GM12878 (cell line): Measurements from ENCODE around the gene MIEF1. TPM values are rescaled to one million over a fixed set of nuclear protein-coding genes. Genes with fewer than 3 reads are reported as not detected.

Experiments
- ATAC-seq: fragments of 200-7000 bp; cut with Tn5 transposase; 3 replicates; pipeline ENCODE4 v1.9.1; 2020; ENCODE audit warnings: mild to moderate bottlenecking, moderate library complexity
- BruUV-seq: library from RNA; stranded (reverse); fragments of 400-500 nt; replicated peaks from 2 replicates; lab custom pipeline; 2021; lab: Mats Ljungman, UMichigan
- CTCF ChIA-PET: fragments of 300-600 bp; sonication (Branson Sonifier 250); formaldehyde crosslinking; extraction: SDS; loops from one replicate; lab custom pipeline; 2021; ENCODE audit warnings: inconsistent platforms; lab: Yijun Ruan, JAX
- POLR2A ChIA-PET: fragments of 350-600 bp; formaldehyde crosslinking; extraction: SDS; loops from one replicate; lab custom pipeline; 2021; ENCODE audit warnings: inconsistent platforms; lab: Charles Lee
- RAD21 ChIA-PET: fragments of 300-600 bp; sonication (Branson Sonifier 250); formaldehyde crosslinking; loops from one replicate; lab custom pipeline; 2023; ENCODE audit warnings: antibody characterized with exemption; ENCODE audit not compliant: unreplicated experiment; lab: Charles Lee
- SMC1A ChIA-PET: fragments of 300-600 bp; sonication (Branson Sonifier 250); formaldehyde crosslinking; loops from one replicate; lab custom pipeline; 2023; ENCODE audit not compliant: unreplicated experiment, uncharacterized antibody; lab: Charles Lee
- DNase-seq: peaks from one replicate; pipeline ENCODE4 v3.0.0-alpha.2; 2011; ENCODE audit warnings: low read depth, low spot score
- FAIRE-seq: peaks from 3 replicates; lab custom pipeline; 2011; peaks lifted over from hg19 to GRCh38; lab: Jason Lieb, UNC
- H2AFZ ChIP-seq: 2 replicates; pipeline ENCODE4 v1.6.0; 2011; ENCODE audit warnings: low read depth, low read length, control low read depth; ENCODE audit not compliant: control insufficient read depth
- H3K27ac ChIP-seq: 2 replicates; pipeline ENCODE4 v1.5.1; 2011; ENCODE audit warnings: control low read depth; ENCODE audit not compliant: control insufficient read depth, insufficient read depth
- H3K27me3 ChIP-seq, 2 experiments: replicated peaks in 1 of 2; 2 replicates each; pipeline versions ENCODE4 v1.6.0 to v1.6.1; 2011; ENCODE audit warnings: low read length in 1 of 2; ENCODE audit not compliant: control insufficient read depth in 2 of 2, insufficient read depth in 2 of 2
- H3K36me3 ChIP-seq, 2 experiments: 2 replicates each; pipeline ENCODE4 v1.5.1; 2011; ENCODE audit warnings: low read length in 1 of 2; ENCODE audit not compliant: control insufficient read depth in 2 of 2, insufficient read depth in 2 of 2
- H3K4me1 ChIP-seq: 2 replicates; pipeline ENCODE4 v1.6.1; 2011; ENCODE audit warnings: mild to moderate bottlenecking, low read length, moderate library complexity, mixed read lengths; ENCODE audit not compliant: control insufficient read depth, insufficient read depth
- H3K4me2 ChIP-seq: 2 replicates; pipeline ENCODE4 v1.6.0; 2011; ENCODE audit warnings: control low read depth; ENCODE audit not compliant: control insufficient read depth, insufficient read depth
- H3K4me3 ChIP-seq: fragments of 200-600 bp; sonication (generic); 2 replicates; pipeline ENCODE4 v1.5.1; 2016
- H3K79me2 ChIP-seq: 2 replicates; pipeline ENCODE4 v1.6.0; 2011; ENCODE audit warnings: low read length; ENCODE audit not compliant: control insufficient read depth, insufficient read depth
- H3K9ac ChIP-seq: 2 replicates; pipeline ENCODE4 v1.8.0; 2011; ENCODE audit warnings: low read length, control low read depth, mixed read lengths; ENCODE audit not compliant: control insufficient read depth, insufficient read depth
- H3K9me3 ChIP-seq: replicated peaks from 3 replicates; pipeline ENCODE4 v1.5.1; 2011; ENCODE audit warnings: mild to moderate bottlenecking, low read length; ENCODE audit not compliant: control insufficient read depth, insufficient read depth
- H4K20me1 ChIP-seq: 2 replicates; pipeline ENCODE4 v1.6.0; 2011; ENCODE audit not compliant: control insufficient read depth, insufficient read depth
- CHD1 ChIP-seq: IDR thresholded peaks from 2 replicates; pipeline ENCODE4 v1.6.1; 2012; ENCODE audit warnings: low read depth, low read length, improper control_type of control experiment
- EZH2 ChIP-seq: IDR thresholded peaks from 2 replicates; pipeline ENCODE4 v1.6.1; 2012; ENCODE audit warnings: low read depth, mild to moderate bottlenecking, control low read depth, inconsistent platforms, low read length, borderline replicate concordance; ENCODE audit not compliant: control insufficient read depth
- HCFC1 ChIP-seq: fragments of 150-350 bp; IDR thresholded peaks from 2 replicates; pipeline ENCODE4 v1.6.1; 2014; ENCODE audit warnings: low read length
- MEF2A ChIP-seq: IDR thresholded peaks from 2 replicates; pipeline ENCODE4 v1.6.1; 2011; ENCODE audit warnings: low read depth, mild to moderate bottlenecking, low read length, moderate library complexity; ENCODE audit not compliant: insufficient read depth
- MTA2 ChIP-seq: fragments of 450-650 bp; IDR thresholded peaks from 2 replicates; pipeline ENCODE4 v1.6.1; 2016; ENCODE audit warnings: low read depth, mild to moderate bottlenecking, moderate library complexity
- NBN ChIP-seq: fragments of 450-650 bp; IDR thresholded peaks from 2 replicates; pipeline ENCODE4 v1.6.1; 2016
- POLR2A ChIP-seq: IDR thresholded peaks from 2 replicates; pipeline ENCODE4 v1.6.1; 2011; ENCODE audit warnings: low read depth, mild to moderate bottlenecking, low read length
- RELA ChIP-seq: fragments of 450-650 bp; IDR thresholded peaks from 2 replicates; pipeline ENCODE4 v1.8.0; 2014; ENCODE audit warnings: borderline replicate concordance; ENCODE audit not compliant: partially characterized antibody
- WGBS: methylation state at CpG from one replicate; pipeline ENCODE4 v1.1.6; 2016; ENCODE audit warnings: low lambda C conversion rate; ENCODE audit not compliant: insufficient replicate concordance, insufficient coverage; ENCODE audit errors: missing lambda C conversion rate; 5-methylcytosine and 5-hydroxymethylcytosine counted together
- in situ Hi-C: fragments of 300-500 bp; cut with MboI; formaldehyde crosslinking; loops from 9 replicates; pipeline ENCODE4 v1.14.3; 2018; ENCODE audit warnings: mixed read lengths
- intact Hi-C: fragments of 100-400 bp; cut with micrococcal nuclease; formaldehyde crosslinking; loops from one replicate; pipeline ENCODE4 v1.14.2; 2022; ENCODE audit not compliant: unreplicated experiment
- polyA plus RNA-seq, 11 experiments: library from polyadenylated mRNA; depleted of rRNA in 4 of 11; unstranded in 6 of 11; stranded (reverse) in 5 of 11; fragments of >200 nt; fragmentation: Nextera tagmentation in 4 of 11; fragmentation: Illumina TruSeq in 1 of 11; extraction: Ambion mirVana in 4 of 11; extraction: Trizol in 1 of 11; gene quantifications; 1 replicate in 1 of 11; 2 replicates in 10 of 11; pipeline versions ENCODE4 v1.2.1 to v1.2.3, GENCODE V29; 2011 to 2016; ENCODE audit warnings: inconsistent platforms in 2 of 11, missing spikeins in 2 of 11, low read depth in 1 of 11
- total RNA-seq, 4 experiments: library from RNA; depleted of rRNA in 3 of 4; stranded (reverse); fragments of >200 nt in 3 of 4; fragmentation: Illumina TruSeq in 1 of 4; extraction: Trizol in 1 of 4; gene quantifications; 2 replicates each; pipeline versions ENCODE4 v1.2.1 to v1.2.3, GENCODE V29; 2013 to 2021
- TF ChIP-seq, protein P1 (sequence below), 3 experiments: IDR thresholded peaks in 2 of 3; conservative IDR thresholded peaks in 1 of 3; 2 replicates each; pipeline ENCODE4 v1.5.1; 2011; ENCODE audit warnings: low read depth in 3 of 3, low read length in 3 of 3, mild to moderate bottlenecking in 3 of 3, control low read depth in 2 of 3, moderate library complexity in 2 of 3, inconsistent platforms in 1 of 3, mixed read lengths in 1 of 3; ENCODE audit not compliant: control insufficient read depth in 2 of 3, insufficient read depth in 1 of 3; ENCODE audit errors: extremely low read depth in 1 of 3
- TF ChIP-seq, protein P2 (sequence below): fragments of 450-650 bp; formaldehyde crosslinking; IDR thresholded peaks from 2 replicates; pipeline ENCODE4 v1.4.0; 2020; ENCODE audit warnings: mild to moderate bottlenecking, moderate library complexity
- TF ChIP-seq, protein P3 (sequence below): IDR thresholded peaks from 2 replicates; pipeline ENCODE4 v1.6.1; 2012; ENCODE audit warnings: low read depth, low read length, improper control_type of control experiment
- TF ChIP-seq, protein P4 (sequence below): fragments of 450-650 bp; IDR thresholded peaks from 2 replicates; pipeline ENCODE4 v1.6.1; 2017; ENCODE audit warnings: antibody characterized with exemption, mild to moderate bottlenecking, moderate library complexity

MIEF1 gene
- total and polyA plus RNA-seq, 10 of the 15 experiments (the other 5 are each of a cell fraction or from before 2014, with no cell fraction given) = 12.4 to 52.3 (median 29.3) TPM

GRCh38 chr22:39511226-39511625 lies 9.1 kb downstream of the MIEF1 start:
- H2AFZ ChIP-seq = no peak overlapping the region
- TF ChIP-seq, protein P1, sequence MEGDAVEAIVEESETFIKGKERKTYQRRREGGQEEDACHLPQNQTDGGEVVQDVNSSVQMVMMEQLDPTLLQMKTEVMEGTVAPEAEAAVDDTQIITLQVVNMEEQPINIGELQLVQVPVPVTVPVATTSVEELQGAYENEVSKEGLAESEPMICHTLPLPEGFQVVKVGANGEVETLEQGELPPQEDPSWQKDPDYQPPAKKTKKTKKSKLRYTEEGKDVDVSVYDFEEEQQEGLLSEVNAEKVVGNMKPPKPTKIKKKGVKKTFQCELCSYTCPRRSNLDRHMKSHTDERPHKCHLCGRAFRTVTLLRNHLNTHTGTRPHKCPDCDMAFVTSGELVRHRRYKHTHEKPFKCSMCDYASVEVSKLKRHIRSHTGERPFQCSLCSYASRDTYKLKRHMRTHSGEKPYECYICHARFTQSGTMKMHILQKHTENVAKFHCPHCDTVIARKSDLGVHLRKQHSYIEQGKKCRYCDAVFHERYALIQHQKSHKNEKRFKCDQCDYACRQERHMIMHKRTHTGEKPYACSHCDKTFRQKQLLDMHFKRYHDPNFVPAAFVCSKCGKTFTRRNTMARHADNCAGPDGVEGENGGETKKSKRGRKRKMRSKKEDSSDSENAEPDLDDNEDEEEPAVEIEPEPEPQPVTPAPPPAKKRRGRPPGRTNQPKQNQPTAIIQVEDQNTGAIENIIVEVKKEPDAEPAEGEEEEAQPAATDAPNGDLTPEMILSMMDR (IDR thresholded peaks at IDR 0.05 in 2 of 3, conservative IDR thresholded peaks at IDR 0.05 in 1 of 3; ENCODE audit: control insufficient read depth in 2 of 3, extremely low read depth in 1 of 3, insufficient read depth in 1 of 3, low read depth in 3 of 3, low read length in 3 of 3) = no peak
- TF ChIP-seq NBN (no peak), MTA2 (no peak), CHD1 (no peak), POLR2A (no peak), MEF2A (no peak), HCFC1 (no peak), RELA (no peak), EZH2 (no peak)
- TF ChIP-seq, protein P2, sequence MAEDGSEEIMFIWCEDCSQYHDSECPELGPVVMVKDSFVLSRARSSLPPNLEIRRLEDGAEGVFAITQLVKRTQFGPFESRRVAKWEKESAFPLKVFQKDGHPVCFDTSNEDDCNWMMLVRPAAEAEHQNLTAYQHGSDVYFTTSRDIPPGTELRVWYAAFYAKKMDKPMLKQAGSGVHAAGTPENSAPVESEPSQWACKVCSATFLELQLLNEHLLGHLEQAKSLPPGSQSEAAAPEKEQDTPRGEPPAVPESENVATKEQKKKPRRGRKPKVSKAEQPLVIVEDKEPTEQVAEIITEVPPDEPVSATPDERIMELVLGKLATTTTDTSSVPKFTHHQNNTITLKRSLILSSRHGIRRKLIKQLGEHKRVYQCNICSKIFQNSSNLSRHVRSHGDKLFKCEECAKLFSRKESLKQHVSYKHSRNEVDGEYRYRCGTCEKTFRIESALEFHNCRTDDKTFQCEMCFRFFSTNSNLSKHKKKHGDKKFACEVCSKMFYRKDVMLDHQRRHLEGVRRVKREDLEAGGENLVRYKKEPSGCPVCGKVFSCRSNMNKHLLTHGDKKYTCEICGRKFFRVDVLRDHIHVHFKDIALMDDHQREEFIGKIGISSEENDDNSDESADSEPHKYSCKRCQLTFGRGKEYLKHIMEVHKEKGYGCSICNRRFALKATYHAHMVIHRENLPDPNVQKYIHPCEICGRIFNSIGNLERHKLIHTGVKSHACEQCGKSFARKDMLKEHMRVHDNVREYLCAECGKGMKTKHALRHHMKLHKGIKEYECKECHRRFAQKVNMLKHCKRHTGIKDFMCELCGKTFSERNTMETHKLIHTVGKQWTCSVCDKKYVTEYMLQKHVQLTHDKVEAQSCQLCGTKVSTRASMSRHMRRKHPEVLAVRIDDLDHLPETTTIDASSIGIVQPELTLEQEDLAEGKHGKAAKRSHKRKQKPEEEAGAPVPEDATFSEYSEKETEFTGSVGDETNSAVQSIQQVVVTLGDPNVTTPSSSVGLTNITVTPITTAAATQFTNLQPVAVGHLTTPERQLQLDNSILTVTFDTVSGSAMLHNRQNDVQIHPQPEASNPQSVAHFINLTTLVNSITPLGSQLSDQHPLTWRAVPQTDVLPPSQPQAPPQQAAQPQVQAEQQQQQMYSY (CRISPR knock-in tag) = no peak
- TF ChIP-seq, protein P3, sequence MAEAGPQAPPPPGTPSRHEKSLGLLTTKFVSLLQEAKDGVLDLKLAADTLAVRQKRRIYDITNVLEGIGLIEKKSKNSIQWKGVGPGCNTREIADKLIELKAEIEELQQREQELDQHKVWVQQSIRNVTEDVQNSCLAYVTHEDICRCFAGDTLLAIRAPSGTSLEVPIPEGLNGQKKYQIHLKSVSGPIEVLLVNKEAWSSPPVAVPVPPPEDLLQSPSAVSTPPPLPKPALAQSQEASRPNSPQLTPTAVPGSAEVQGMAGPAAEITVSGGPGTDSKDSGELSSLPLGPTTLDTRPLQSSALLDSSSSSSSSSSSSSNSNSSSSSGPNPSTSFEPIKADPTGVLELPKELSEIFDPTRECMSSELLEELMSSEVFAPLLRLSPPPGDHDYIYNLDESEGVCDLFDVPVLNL = no peak
- TF ChIP-seq, protein P4, sequence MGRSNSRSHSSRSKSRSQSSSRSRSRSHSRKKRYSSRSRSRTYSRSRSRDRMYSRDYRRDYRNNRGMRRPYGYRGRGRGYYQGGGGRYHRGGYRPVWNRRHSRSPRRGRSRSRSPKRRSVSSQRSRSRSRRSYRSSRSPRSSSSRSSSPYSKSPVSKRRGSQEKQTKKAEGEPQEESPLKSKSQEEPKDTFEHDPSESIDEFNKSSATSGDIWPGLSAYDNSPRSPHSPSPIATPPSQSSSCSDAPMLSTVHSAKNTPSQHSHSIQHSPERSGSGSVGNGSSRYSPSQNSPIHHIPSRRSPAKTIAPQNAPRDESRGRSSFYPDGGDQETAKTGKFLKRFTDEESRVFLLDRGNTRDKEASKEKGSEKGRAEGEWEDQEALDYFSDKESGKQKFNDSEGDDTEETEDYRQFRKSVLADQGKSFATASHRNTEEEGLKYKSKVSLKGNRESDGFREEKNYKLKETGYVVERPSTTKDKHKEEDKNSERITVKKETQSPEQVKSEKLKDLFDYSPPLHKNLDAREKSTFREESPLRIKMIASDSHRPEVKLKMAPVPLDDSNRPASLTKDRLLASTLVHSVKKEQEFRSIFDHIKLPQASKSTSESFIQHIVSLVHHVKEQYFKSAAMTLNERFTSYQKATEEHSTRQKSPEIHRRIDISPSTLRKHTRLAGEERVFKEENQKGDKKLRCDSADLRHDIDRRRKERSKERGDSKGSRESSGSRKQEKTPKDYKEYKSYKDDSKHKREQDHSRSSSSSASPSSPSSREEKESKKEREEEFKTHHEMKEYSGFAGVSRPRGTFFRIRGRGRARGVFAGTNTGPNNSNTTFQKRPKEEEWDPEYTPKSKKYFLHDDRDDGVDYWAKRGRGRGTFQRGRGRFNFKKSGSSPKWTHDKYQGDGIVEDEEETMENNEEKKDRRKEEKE = no peak
- H3K27ac ChIP-seq = no peak overlapping the region
- H3K9ac ChIP-seq = no peak overlapping the region
- no peak for DNase-seq
- peaks cover 29% of the 10 kb centered on the region for H3K79me2 ChIP-seq
- ChIA-PET POLR2A (no interaction called here), RAD21 (interaction anchor here (1.4 kb wide), 1 partner anchor 49 kb away, joined by 3 read pairs; no protein-coding TSS in a partner anchor), SMC1A (no interaction called here), CTCF (interaction anchor here (1.7 to 2.0 kb wide), 2 partner anchors 15 to 17 kb away, joined by 11 to 14 read pairs; no protein-coding TSS in a partner anchor)
- in situ Hi-C loops = loop anchor here (25.0 kb wide), 1 partner anchor 349 kb away; the partner anchor contains the start of gene CBX7
- intact Hi-C loops = no loop called here
- FAIRE-seq = no peak
- 92% methylated on average over 13 of the region's 13 CpGs for WGBS
- no peak overlapping the region for H3K4me3 ChIP-seq
- H3K36me3 ChIP-seq = peaks cover 34 to 53% of the 10 kb centered on the region in 2 experiments; a peak in 3 of 4 replicates
- H3K4me1 ChIP-seq = peaks cover 18% of the 10 kb centered on the region
- H3K27me3 ChIP-seq = no peaks in the 10 kb centered on the region
- peaks cover 4% of the 10 kb centered on the region for H4K20me1 ChIP-seq
- ATAC-seq = no peak
- no peaks in the 10 kb centered on the region for H3K9me3 ChIP-seq
- BruUV-seq = no TSS peak
- no peak overlapping the region for H3K4me2 ChIP-seq
